Neutrophil (primary cell): ENCODE measurements around the gene RIMS3.

ENCODE experiments used
- H3K27ac ChIP-seq: fragments of 200-600 bp; sonication (generic); 2 replicates; pipeline ENCODE4 v1.5.1; 2016; ENCODE audit warnings: mild to moderate bottlenecking, moderate library complexity
- H3K27me3 ChIP-seq: fragments of 200-600 bp; sonication (generic); 2 replicates; pipeline ENCODE4 v1.6.0; 2016; ENCODE audit warnings: mild to moderate bottlenecking
- H3K36me3 ChIP-seq: fragments of 200-600 bp; sonication (generic); 2 replicates; pipeline ENCODE4 v1.5.1; 2017
- H3K4me1 ChIP-seq, 2 experiments: fragments of 200-600 bp in 1 of 2; sonication (generic) in 1 of 2; 1 replicate in 1 of 2; 2 replicates in 1 of 2; pipeline versions ENCODE4 v1.5.1 to v1.6.1; 2013 to 2016; ENCODE audit warnings: low read depth in 1 of 2, low read length in 1 of 2, mild to moderate bottlenecking in 1 of 2, moderate library complexity in 1 of 2; ENCODE audit not compliant: control insufficient read depth in 1 of 2, insufficient read depth in 1 of 2
- H3K4me3 ChIP-seq, 2 experiments: fragments of 200-600 bp in 1 of 2; sonication (generic) in 1 of 2; 1 replicate in 1 of 2; 2 replicates in 1 of 2; pipeline ENCODE4 v1.5.1; 2013 to 2016; ENCODE audit warnings: low read depth in 1 of 2, low read length in 1 of 2, mild to moderate bottlenecking in 1 of 2, moderate library complexity in 1 of 2
- H3K9me3 ChIP-seq: fragments of 200-600 bp; sonication (generic); 2 replicates; pipeline ENCODE4 v1.5.1; 2016
- CTCF ChIP-seq: fragments of 200-600 bp; sonication (generic); IDR thresholded peaks from 2 replicates; pipeline ENCODE4 v1.5.1; 2016; ENCODE audit warnings: antibody characterized with exemption

RIMS3 gene

GRCh38 chr1:40606194-40606593 lies 59.3 kb downstream of the RIMS3 start:
- Histone ChIP-seq H3K4me1 (no peaks in the 10 kb centered on the region), H3K9me3 (no peaks in the 10 kb centered on the region), H3K4me3 (no peak overlapping the region), H3K27me3 (no peaks in the 10 kb centered on the region), H3K36me3 (no peaks in the 10 kb centered on the region), H3K27ac (no peak overlapping the region)
- no peak for TF ChIP-seq CTCF

- Histone ChIP-seq H3K27me3 (no peaks in the 10 kb centered on the region), H3K36me3 (no peaks in the 10 kb centered on the region), H3K9me3 (no peaks in the 10 kb centered on the region), H3K4me3 (no peak overlapping the region), H3K27ac (no peak overlapping the region), H3K4me1 (no peaks in the 10 kb centered on the region)
- TF ChIP-seq CTCF = no peak
Observed at GRCh38 chr1:40599926-40600325, 65.6 kb downstream of the RIMS3 start.

- Histone ChIP-seq H3K36me3 (no peaks in the 10 kb centered on the region), H3K27ac (no peak overlapping the region), H3K9me3 (no peaks in the 10 kb centered on the region), H3K27me3 (peaks cover 29% of the 10 kb centered on the region), H3K4me1 (peaks cover 6 to 10% of the 10 kb centered on the region in 2 experiments), H3K4me3 (no peak overlapping the region)
- no peak for TF ChIP-seq CTCF
Observed at GRCh38 chr1:40595623-40596022, 69.9 kb downstream of the RIMS3 start.

- Histone ChIP-seq H3K36me3 (no peaks in the 10 kb centered on the region), H3K4me1 (peaks cover 6 to 10% of the 10 kb centered on the region in 2 experiments), H3K4me3 (no peak overlapping the region), H3K9me3 (no peaks in the 10 kb centered on the region), H3K27me3 (peaks cover 29% of the 10 kb centered on the region), H3K27ac (no peak overlapping the region)
- TF ChIP-seq CTCF = no peak
Observed at GRCh38 chr1:40594187-40594531, 71.3 kb downstream of the RIMS3 start.

- Histone ChIP-seq H3K27ac (no peak overlapping the region), H3K4me1 (peaks cover 6 to 10% of the 10 kb centered on the region in 2 experiments), H3K4me3 (no peak overlapping the region), H3K27me3 (peaks cover 29% of the 10 kb centered on the region), H3K36me3 (no peaks in the 10 kb centered on the region), H3K9me3 (no peaks in the 10 kb centered on the region)
- TF ChIP-seq CTCF = no peak
Observed at GRCh38 chr1:40593449-40594186, 71.9 kb downstream of the RIMS3 start.
